Astrocyte (in vitro differentiated cells and primary cell): ENCODE measurements around the gene PCBP3.

Experiments used
- CTCF ChIP-seq: IDR thresholded peaks from 2 replicates; pipeline ENCODE4 v1.5.1; 2011; ENCODE audit warnings: low read depth, mild to moderate bottlenecking, inconsistent platforms, low read length, moderate library complexity; ENCODE audit not compliant: insufficient read depth
- EZH2 ChIP-seq: IDR thresholded peaks from 2 replicates; pipeline ENCODE4 v1.6.1; 2012; ENCODE audit warnings: mild to moderate bottlenecking, low read length, inconsistent platforms; ENCODE audit not compliant: insufficient read depth

- TF ChIP-seq EZH2 (no peak), CTCF (no peak)
Observed at GRCh38 chr21:45747802-45748445, 104.4 kb downstream of the PCBP3 start.
